HG03039 (cell line): ENCODE results near the gene DAPL1.
"Not testable (repeated sequence)": the region's sequence is repeated elsewhere in the genome, so short reads cannot be mapped to it uniquely, and the experiment has no call there.

ENCODE experiments used
- ATAC-seq: cut with Tn5 transposase; IDR thresholded peaks from one replicate; pipeline ENCODE4 v1.9.1; 2021; ENCODE audit warnings: mild to moderate bottlenecking, moderate library complexity; ENCODE audit not compliant: unreplicated experiment

DAPL1 gene

DNA sequence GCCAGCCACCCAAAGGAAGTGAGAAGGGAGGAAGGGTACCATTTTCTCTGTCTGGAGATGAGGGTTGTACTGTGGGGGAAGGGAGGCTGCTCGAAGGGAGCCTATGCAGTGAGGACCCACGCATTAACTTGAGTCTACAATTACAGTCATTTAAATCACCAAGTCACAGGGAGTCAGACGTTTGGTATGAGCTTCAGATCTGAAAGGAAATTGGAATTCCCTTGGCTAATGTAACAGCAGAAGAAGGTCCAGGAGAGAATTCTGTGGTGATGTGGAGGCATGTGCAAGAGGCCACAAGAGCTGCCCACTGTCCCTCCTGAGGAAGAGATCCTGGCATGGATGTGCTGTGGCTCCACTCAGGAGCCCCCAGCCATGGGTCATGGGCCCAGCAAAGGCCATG is 22.5 kb downstream of the DAPL1 start:
- ATAC-seq, result no peak

DNA sequence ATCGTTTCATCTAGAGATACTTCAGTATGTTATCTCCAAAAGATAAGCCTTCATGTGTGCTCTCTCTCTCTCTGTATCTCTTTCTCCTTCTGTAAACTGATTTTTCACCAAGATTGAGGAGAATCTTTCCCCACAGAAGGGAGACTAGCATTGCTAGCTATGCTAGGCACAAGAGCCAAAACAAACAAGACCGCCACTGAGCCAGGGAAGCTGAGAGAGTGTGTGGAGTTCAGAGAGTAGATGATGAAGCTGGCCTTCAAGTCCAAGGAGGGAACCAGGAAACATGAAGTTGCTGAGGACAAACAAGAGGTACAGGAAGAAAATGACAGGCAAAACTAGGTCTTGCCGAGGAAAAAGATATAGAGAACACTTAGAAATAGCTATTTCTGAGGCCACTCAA is 23.4 kb downstream of the DAPL1 start:
- ATAC-seq, result no peak

DNA sequence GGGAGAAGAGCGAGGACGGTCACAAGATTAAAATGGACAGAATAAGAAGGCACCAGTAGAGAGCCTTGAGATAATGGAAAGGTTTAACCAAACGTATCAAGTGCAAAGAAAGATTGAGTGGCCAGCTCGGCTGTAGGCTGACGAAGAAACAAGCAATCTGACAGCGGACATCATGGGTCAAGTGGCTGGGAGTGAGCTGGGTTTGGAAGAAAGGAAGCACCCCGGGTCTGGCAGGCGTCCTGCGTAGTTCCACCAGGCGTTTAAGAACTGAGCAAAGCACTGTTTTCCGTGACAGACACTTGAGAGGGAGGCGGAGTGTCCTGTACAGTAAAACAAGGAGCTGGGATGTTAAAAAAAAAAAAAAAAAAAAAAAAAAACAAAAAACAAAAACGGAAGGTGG is 27.1 kb downstream of the DAPL1 start:
- ATAC-seq, result no peak

DNA sequence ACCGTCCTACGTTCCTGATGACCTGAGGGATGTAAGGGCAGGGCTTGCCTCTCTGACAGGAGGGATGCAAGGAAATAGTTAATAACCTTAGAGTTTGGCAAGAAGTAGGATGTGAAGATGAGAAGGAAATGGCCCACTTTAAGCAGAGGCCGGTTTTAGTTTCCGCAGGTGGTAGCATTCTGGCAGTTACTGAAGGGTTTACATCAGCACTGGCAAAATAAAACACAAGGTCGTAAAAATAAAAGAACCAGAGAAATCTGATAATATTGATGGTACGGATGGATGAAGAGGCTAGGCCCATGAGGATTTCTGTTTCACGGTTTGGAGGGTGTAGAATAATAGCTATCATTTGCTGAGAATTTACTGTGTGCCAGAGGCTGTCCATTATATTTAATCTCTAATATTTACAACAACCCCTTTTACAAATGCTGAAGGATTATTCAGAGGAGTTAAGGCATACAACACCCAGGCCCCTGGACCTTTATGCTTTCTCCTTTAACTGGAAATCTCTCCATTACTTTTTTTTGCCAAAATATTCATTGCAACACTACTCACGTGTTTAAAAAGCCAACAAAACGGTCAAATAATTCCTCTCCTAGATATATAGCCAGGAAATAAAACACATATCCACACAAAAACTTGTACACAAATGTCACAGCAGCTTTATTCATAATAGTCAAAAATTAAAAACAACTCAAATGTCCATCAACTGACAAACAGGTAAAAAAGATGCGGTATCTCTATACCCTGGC is 28.5 kb downstream of the DAPL1 start:
- ATAC-seq, result no peak

DNA sequence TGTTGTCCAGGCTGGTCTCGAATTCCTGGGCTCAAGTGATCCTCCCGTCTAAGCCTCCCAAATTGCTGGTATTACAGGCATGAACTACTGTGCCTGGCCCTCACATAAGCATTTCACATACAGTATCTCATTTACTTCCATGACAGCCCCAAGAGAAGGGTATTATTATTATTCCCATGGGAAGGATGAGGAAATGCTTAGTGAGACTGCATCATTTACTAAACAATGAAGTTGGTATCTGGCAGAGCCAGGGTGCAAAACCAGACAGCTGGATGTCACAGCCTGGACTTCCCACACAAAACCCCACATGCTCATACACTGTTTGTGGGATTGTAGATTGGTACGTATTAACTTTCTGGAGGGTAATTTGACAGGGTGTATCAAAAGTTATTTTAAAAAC is 29.9 kb downstream of the DAPL1 start:
- no peak for ATAC-seq

DNA sequence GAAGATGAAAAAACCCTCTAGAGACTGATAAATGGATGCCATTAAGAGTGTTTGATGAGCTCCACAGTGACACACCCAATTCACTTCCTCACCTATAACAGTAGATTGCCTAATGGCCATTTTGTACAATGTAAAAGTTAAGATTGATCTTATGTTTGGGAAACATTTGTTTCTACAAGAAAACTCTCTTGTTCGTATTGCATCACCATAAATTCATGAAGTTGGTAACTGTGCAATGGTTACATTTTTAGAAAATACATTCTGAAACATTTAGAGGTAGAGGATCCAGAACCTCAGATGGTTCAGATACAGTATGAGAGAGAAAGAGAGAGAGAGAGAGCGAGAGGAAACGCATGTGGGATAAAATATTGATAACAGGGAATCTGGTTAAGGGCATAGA is 31.8 kb downstream of the DAPL1 start:
- no peak for ATAC-seq

DNA sequence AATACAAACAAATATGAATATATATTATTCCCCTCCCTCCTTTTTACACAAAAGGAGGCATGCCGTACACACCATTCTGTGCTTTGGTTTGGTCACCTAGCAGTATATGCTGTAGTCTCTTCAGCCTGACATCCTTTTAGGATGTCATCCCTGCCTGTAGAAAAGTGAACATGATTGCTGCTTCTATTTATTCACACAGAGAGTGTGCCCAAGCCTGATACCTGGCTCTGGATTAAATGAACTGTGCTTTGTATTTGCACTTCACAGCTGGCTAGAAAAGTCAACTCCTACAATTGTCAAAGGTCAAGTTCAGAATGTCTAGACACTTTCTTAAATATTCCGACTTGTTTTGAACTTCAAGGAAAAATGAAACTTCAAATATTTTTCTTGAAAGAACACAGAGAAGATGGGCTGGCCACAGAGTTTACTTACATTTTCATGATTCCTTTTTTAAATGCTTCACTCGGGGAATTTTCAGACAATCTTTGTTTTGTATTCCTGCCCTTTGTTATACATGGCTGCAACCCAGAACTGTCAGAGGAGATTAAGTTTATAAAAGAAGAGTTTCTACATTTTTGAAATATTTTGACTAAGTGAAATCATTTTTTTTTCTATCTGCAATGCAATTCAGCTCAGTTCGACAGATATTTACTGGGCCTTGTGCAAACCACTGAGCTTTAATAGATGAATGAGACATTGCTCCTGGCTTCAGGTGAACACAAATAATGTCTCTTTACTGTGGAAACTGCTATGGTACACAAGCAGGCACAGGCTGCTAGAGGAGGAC is 33.5 kb downstream of the DAPL1 start:
- ATAC-seq, result no peak

DNA sequence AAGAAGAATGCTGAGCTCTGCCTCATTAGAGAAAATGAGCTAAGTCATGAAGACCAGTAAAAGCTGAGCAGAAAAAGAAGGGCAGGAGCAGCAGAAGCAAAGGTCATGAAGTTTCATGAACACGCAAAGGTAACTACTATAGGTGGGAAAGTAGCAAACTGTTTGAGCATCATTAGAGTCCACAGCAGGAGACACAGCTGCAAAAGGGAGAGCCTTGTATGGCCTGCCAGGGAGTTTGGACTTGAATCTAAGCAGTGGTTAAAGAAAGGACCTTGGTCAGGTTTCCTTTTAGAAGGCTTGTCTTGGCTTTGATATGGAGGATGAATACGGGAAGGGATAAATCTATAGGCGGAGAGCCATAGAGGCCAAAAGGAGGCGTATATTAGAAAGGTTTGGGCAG is 34.0 kb downstream of the DAPL1 start:
- no peak for ATAC-seq

DNA sequence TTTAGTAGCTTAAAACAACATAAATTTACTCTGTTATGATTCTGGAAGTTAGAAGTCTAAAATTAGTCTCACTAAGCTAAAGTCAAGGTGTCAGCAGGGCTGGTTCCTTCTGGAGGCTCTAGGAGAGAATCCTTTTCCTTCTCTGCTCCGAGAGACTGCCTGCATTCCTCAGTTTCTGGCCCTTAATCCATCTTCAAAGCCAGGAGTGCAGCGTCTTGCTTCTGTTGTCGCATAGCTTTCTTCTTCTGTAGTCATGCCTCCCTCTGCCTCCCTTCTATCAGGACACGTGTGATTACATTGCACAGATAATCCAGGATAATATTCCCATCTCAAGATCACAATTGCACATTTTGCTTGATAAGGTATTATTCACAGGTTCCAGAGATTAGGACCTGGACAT is 35.1 kb downstream of the DAPL1 start:
- ATAC-seq, result no peak

DNA sequence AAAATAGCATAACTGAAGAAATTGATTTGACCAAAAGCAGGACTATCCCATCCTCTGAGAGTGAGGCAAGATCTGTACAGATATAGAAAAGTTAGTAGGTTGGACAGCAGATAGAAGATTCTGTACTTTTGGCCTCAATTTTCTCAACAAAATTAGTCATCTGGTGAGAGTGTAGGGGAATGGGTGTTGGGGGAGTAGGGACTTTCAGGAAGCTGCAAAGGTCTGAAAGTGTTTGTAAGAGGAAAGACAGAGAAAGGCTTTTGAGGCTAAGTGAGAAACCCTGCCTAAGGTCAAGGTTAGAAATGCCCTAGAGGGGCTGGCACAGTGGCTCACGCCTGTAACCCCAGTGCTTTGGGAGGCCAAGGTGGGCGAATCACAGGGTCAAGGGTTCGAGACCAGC is 40.3 kb downstream of the DAPL1 start:
- no peak for ATAC-seq

DNA sequence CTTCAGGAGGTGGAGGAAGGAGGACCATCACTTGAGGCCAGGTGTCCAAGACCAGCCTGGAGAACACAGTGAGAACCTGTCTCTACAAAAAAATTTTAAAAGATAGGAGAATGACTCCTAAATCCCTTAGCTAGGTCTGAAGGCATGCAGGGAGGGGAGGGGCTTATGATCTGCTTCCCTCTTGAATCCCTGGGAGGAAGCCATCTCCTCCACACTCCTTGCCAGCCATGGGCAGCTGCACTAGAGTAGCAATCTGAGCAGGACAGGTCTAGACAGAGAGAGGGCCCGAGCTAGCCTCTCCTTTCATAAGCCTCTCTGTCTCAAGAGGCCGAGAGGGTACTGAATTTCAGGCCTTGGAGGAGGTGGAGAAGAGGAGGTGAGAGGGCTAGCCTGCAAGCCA is 42.5 kb downstream of the DAPL1 start:
- ATAC-seq, result no peak

DNA sequence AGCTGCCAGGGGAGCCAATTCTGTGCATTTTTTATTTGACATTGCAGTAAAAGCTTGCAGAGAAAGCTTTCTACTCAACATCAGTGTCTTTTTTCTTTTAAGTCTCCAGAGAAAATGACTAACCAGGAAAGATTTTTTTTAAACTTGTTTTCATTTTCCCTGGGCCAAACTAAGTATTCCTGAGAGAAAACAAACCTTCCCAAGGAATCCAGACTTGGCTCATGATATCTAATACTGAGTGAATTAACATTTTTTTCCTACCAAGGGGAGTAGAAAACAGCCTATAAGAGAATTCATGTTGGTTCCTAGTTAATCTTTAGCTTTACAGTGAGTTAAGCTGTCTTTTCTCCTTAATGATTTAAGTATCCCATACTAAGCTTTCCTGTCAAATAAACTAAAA is 46.7 kb downstream of the DAPL1 start:
- ATAC-seq, result no peak

DNA sequence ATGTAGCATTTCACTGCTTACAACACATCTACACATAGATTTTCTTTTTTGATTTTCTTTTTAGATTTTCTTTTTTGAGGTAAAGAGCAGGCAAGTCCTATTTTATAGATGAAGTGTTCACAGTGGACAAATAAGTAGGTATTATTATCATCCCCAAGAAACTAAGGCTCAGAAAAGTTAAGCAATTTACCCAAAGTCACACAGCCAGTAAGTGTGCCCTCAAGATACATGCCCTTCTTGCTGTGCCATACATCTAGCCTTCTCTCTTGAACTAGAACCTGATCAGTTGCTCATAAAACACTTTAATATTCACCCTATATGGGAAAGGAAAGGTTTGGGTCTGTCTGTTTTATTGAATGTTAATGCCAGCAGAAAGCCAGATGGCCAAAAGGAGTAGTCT is 50.3 kb downstream of the DAPL1 start:
- no peak for ATAC-seq

DNA sequence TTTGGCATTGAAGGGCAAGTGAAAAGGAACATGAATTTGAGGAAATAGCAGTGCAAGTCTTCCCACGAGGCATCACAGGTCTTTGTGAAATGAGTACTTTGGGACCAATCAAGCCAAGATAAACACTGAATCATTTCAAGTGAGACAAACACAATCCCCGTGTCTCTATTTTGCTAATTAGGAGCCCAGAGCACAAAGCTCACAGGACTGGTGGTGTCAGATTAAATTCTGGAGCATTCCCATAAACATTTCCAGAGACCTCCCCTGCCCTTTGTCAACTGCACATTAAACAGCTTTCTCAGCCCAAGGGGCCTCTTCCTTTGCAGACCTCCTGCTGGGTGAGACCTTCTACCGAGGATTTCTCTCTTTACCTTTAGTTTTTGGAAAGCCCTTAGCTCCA is 50.7 kb downstream of the DAPL1 start:
- no peak for ATAC-seq

DNA sequence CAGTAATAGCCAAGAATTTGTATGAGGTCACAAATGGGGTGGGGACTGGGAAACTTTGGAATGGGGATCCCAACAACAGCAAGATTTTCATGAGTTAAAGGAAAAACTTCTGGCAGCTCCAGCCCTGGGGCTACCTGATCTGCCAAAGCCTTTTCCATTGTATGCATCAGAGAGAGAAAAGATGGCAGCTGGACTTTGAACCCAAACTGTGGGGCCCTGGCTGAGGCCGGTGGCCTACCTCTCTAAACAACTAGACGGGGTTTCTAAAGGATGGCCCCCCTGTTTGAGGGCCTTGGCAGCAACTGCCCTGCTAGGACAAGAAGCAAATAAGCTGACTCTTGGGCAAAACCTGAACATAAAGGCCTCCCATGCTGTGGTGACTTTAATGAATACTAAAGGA is 52.4 kb downstream of the DAPL1 start:
- not testable (repeated sequence) for ATAC-seq

DNA sequence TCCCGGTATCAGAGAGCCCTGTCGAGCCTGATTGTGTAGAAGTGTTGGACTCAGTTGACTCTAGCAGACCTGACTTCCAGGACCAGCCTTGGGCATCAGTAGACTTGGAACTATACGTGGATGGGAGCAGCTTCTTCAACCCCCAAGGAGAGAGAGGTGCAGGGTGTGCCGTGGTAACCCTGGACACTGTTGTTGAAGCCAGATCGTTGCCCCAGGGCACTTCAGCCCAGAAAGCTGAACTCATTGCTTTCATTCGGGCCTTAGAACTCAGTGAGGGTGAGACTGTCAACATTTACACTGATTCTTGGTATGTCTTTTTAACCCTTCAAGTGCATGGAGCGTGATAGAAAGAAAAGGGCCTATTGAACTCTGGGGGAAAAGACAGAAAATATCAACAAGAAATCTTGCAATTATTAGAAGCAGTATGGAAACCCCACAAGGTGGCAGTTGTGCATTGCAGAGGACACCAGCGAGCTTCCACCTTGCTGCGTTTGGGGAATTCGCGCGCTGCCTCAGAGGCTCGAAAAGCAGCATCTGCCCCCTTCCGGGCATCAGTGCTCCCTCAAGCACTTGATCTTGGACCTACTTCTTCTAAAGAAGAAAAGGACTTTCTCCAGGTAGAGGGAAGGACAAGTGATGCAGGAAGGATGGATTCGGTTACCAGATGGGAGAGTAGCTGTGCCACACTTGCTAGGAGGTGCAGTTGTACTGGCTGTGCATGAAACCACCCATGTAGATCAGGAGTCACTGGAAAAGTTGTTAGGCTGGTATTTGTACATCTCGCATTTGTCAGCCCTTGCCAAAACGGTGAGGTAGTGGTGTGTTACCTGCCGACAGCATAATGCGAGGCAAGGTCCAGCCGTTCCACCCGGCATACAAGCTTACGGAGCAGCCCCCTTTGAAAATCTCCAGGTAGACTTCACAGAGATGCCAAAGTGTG is 53.2 kb downstream of the DAPL1 start:
- ATAC-seq, result not testable (repeated sequence)

DNA sequence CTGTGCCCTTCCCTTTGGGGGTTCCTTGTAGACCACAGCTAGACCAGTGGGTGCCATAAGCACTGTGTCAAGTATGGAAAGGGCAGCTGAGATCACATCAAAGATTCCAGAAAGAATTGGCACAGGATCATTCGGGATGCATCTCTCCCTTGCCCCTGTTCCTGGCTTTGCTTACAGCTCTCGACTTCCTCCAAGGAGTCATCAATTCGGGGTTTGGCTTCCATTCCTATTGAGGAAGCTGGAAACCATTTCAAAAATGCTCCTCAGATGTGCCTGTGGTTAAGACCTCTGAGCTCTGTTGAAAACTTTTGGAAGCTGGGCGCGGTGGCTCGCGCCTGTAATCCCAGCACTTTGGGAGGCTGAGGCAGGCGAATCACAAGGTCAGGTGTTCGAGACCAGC is 65.1 kb downstream of the DAPL1 start:
- ATAC-seq, result not testable (repeated sequence)

DNA sequence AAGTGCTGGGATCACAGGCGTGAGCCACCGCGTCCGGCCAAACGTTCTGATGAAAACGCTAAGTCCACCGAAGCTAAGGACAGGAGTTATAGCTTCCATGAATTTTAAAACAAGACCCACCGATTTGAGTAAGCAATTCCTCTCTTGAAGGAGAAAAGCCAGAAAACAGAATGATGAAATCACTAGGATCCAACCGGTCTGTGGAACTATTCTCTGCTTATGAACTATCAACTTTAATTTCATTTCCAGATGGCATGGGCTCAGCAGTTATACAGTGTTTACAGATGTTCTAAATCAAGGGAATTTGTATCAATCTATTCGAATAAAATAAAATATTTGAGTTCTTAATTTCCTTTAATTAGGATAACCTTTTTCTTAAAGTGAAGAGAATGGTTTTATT is 66.5 kb downstream of the DAPL1 start:
- ATAC-seq, result not testable (repeated sequence)

DNA sequence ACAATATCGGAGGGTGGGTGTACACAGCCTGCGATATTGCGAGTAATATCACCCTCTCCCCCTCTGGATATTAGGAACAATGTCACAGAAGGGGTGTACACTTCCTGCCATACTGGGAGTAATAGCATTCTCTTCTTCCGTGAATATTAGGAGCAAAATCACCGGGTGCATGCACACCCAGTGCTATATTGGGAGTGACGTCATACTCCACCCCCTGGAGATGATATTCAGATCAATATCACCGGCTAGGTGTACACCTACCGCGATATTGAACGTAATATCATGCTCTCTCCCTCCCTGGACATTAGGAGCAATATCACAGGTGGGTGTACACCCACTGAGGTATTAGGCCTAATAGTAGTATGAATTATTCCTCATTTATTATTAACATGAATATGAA is 70.4 kb downstream of the DAPL1 start:
- not testable (repeated sequence) for ATAC-seq
